ENCODE data around the gene UNC5B. TPM values are rescaled to one million over a fixed set of nuclear protein-coding genes. Genes with fewer than 3 reads are reported as not detected.

UNC5B gene
- total RNA-seq, 1 experiment from 2014 or later, result 0.71 TPM

- H3K36me3 ChIP-seq, result no peaks in the 10 kb centered on the region
- no peak overlapping the region for H3K4me3 ChIP-seq
- DNase-seq (ENCODE audit: low read depth in 1 of 2, low spot score in 2 of 2), result no peak
- no peaks in the 10 kb centered on the region for H3K27me3 ChIP-seq (replicated peaks)
- H3K9me3 ChIP-seq (replicated peaks), result no peaks in the 10 kb centered on the region
- H3K4me1 ChIP-seq (replicated peaks), result no peaks in the 10 kb centered on the region
- no peak overlapping the region for H3K27ac ChIP-seq
These were observed 38.9 kb downstream of the UNC5B start for GRCh38 chr10:71251319-71251718.

- H3K36me3 ChIP-seq, result no peaks in the 10 kb centered on the region
- no peak overlapping the region for H3K4me3 ChIP-seq
- no peak for DNase-seq (ENCODE audit: low read depth in 1 of 2, low spot score in 2 of 2)
- no peaks in the 10 kb centered on the region for H3K9me3 ChIP-seq (replicated peaks)
- H3K4me1 ChIP-seq (replicated peaks), result no peaks in the 10 kb centered on the region
- H3K27ac ChIP-seq, result no peak overlapping the region
- H3K27me3 ChIP-seq (replicated peaks), result no peaks in the 10 kb centered on the region
These were observed 39.9 kb downstream of the UNC5B start for GRCh38 chr10:71252220-71252619.

GRCh38 chr10:71253981-71254818 lies 41.8 kb downstream of the UNC5B start:
- Histone ChIP-seq H3K4me1 (replicated peaks) (no peaks in the 10 kb centered on the region), H3K27me3 (replicated peaks) (no peaks in the 10 kb centered on the region), H3K36me3 (no peaks in the 10 kb centered on the region), H3K27ac (no peak overlapping the region), H3K9me3 (replicated peaks) (no peaks in the 10 kb centered on the region), H3K4me3 (no peak overlapping the region)
- DNase-seq (ENCODE audit: low read depth in 1 of 2, low spot score in 2 of 2), result no peak

- Histone ChIP-seq H3K4me1 (replicated peaks) (peaks cover under 1% of the 10 kb centered on the region), H3K9me3 (replicated peaks) (no peaks in the 10 kb centered on the region), H3K36me3 (no peaks in the 10 kb centered on the region), H3K27ac (no peak overlapping the region), H3K27me3 (replicated peaks) (no peaks in the 10 kb centered on the region), H3K4me3 (no peak overlapping the region)
- DNase-seq (ENCODE audit: low read depth in 1 of 2, low spot score in 2 of 2), result no peak
These were observed 42.6 kb downstream of the UNC5B start for GRCh38 chr10:71254834-71255549.

- Histone ChIP-seq H3K27ac (no peak overlapping the region), H3K4me1 (replicated peaks) (peaks cover 6% of the 10 kb centered on the region), H3K36me3 (no peaks in the 10 kb centered on the region), H3K27me3 (replicated peaks) (no peaks in the 10 kb centered on the region), H3K9me3 (replicated peaks) (no peaks in the 10 kb centered on the region), H3K4me3 (no peak overlapping the region)
- DNase-seq (ENCODE audit: low read depth in 1 of 2, low spot score in 2 of 2), result no peak
These were observed 43.1 kb downstream of the UNC5B start for GRCh38 chr10:71255550-71255807.

GRCh38 chr10:71255808-71256660 lies 43.7 kb downstream of the UNC5B start:
- Histone ChIP-seq H3K4me1 (replicated peaks) (peaks cover 11% of the 10 kb centered on the region), H3K36me3 (no peaks in the 10 kb centered on the region), H3K4me3 (no peak overlapping the region), H3K27me3 (replicated peaks) (no peaks in the 10 kb centered on the region), H3K9me3 (replicated peaks) (no peaks in the 10 kb centered on the region), H3K27ac (no peak overlapping the region)
- DNase-seq (ENCODE audit: low read depth in 1 of 2, low spot score in 2 of 2), result no peak

- no peak overlapping the region for H3K27ac ChIP-seq
- H3K4me3 ChIP-seq, result no peak overlapping the region
- H3K9me3 ChIP-seq (replicated peaks), result no peaks in the 10 kb centered on the region
- DNase-seq (ENCODE audit: low read depth in 1 of 2, low spot score in 2 of 2), result no peak
- H3K4me1 ChIP-seq (replicated peaks), result peaks cover 11% of the 10 kb centered on the region
- H3K36me3 ChIP-seq, result no peaks in the 10 kb centered on the region
- H3K27me3 ChIP-seq (replicated peaks), result no peaks in the 10 kb centered on the region
These were observed 44.4 kb downstream of the UNC5B start for GRCh38 chr10:71256661-71257318.

- Histone ChIP-seq H3K27ac (no peak overlapping the region), H3K36me3 (no peaks in the 10 kb centered on the region), H3K27me3 (replicated peaks) (no peaks in the 10 kb centered on the region), H3K4me3 (no peak overlapping the region), H3K4me1 (replicated peaks) (peaks cover 11% of the 10 kb centered on the region), H3K9me3 (replicated peaks) (no peaks in the 10 kb centered on the region)
- DNase-seq (ENCODE audit: low read depth in 1 of 2, low spot score in 2 of 2), result no peak
These were observed 45.1 kb downstream of the UNC5B start for GRCh38 chr10:71257319-71257997.

GRCh38 chr10:71258046-71258445 lies 45.7 kb downstream of the UNC5B start:
- no peak overlapping the region for H3K27ac ChIP-seq
- H3K4me1 ChIP-seq (replicated peaks), result peaks cover 12% of the 10 kb centered on the region
- no peak for DNase-seq (ENCODE audit: low read depth in 1 of 2, low spot score in 2 of 2)

GRCh38 chr10:71258446-71259145 lies 46.2 kb downstream of the UNC5B start:
- no peak for DNase-seq (ENCODE audit: low read depth in 1 of 2, low spot score in 2 of 2)
- H3K36me3 ChIP-seq, result no peaks in the 10 kb centered on the region
- no peak overlapping the region for H3K27ac ChIP-seq
- peaks cover 16% of the 10 kb centered on the region for H3K4me1 ChIP-seq (replicated peaks)
- no peak overlapping the region for H3K4me3 ChIP-seq
- no peaks in the 10 kb centered on the region for H3K9me3 ChIP-seq (replicated peaks)
- no peaks in the 10 kb centered on the region for H3K27me3 ChIP-seq (replicated peaks)

More at GRCh38 chr10:71258046-71258445, 45.7 kb downstream of the UNC5B start:
- H3K4me3 ChIP-seq, result no peak overlapping the region
- H3K27me3 ChIP-seq (replicated peaks), result no peaks in the 10 kb centered on the region
- H3K36me3 ChIP-seq, result no peaks in the 10 kb centered on the region
- no peaks in the 10 kb centered on the region for H3K9me3 ChIP-seq (replicated peaks)

- Histone ChIP-seq H3K36me3 (no peaks in the 10 kb centered on the region), H3K4me1 (replicated peaks) (peaks cover 18% of the 10 kb centered on the region)
These were observed 46.9 kb downstream of the UNC5B start for GRCh38 chr10:71259282-71259681.

GRCh38 chr10:71259815-71260501 lies 47.6 kb downstream of the UNC5B start:
- Histone ChIP-seq H3K4me3 (no peak overlapping the region), H3K27ac (no peak overlapping the region), H3K4me1 (replicated peaks) (peaks cover 18% of the 10 kb centered on the region), H3K27me3 (replicated peaks) (0 out of 2 replicates have a peak, but pooled peaks cover 3% of the 10 kb centered on the region), H3K36me3 (no peaks in the 10 kb centered on the region), H3K9me3 (replicated peaks) (no peaks in the 10 kb centered on the region)
- DNase-seq (ENCODE audit: low read depth in 1 of 2, low spot score in 2 of 2), result no peak

More at GRCh38 chr10:71259282-71259681, 46.9 kb downstream of the UNC5B start:
- no peak for DNase-seq (ENCODE audit: low read depth in 1 of 2, low spot score in 2 of 2)
- Histone ChIP-seq H3K27me3 (replicated peaks) (0 out of 2 replicates have a peak, but pooled peaks cover 3% of the 10 kb centered on the region), H3K4me3 (no peak overlapping the region), H3K9me3 (replicated peaks) (no peaks in the 10 kb centered on the region), H3K27ac (no peak overlapping the region)
